Suprapubic skin (tissue), 4 donors: ENCODE data around the gene TMEM178A.
"Not testable (repeated sequence)": the region's sequence is repeated elsewhere in the genome, so short reads cannot be mapped to it uniquely, and the experiment has no call there.

Experiments used
- EP300 ChIP-seq: sonication (generic); formaldehyde crosslinking; IDR thresholded peaks from one replicate; pipeline ENCODE4 v1.6.1; 2017; ENCODE audit warnings: antibody characterized with exemption
- POLR2AphosphoS5 ChIP-seq, 3 donors: sonication (generic); formaldehyde crosslinking; IDR thresholded peaks; one replicate each; pipeline ENCODE4 v1.6.1; 2017; ENCODE audit warnings: antibody characterized with exemption in 3 of 3
- TF ChIP-seq, protein P1 (sequence below), 2 donors: fragments of 200-600 bp in 1 of 2; fragments of 450-650 bp in 1 of 2; sonication (generic) in 1 of 2; IDR thresholded peaks; one replicate each; pipeline ENCODE4 v1.5.1; 2016 to 2019; ENCODE audit warnings: antibody characterized with exemption in 2 of 2, mild to moderate bottlenecking in 1 of 2, moderate library complexity in 1 of 2

DNA sequence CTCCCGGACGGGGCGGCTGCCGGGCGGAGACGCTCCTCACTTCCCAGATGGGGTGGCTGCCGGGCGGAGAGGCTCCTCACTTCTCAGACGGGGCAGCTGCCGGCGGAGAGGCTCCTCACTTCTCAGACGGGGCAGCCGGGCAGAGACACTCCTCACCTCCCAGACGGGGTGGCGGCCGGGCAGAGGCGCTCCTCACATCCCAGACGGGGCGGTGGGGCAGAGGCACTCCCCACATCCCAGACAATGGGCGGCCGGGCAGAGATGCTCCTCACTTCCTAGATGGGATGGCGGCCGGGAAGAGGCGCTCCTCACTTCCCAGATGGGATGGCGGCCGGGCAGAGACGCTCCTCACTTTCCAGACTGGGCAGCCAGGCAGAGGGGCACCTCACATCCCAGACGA, 37.4 kb upstream of the TMEM178A start:
- TF ChIP-seq, protein P1, sequence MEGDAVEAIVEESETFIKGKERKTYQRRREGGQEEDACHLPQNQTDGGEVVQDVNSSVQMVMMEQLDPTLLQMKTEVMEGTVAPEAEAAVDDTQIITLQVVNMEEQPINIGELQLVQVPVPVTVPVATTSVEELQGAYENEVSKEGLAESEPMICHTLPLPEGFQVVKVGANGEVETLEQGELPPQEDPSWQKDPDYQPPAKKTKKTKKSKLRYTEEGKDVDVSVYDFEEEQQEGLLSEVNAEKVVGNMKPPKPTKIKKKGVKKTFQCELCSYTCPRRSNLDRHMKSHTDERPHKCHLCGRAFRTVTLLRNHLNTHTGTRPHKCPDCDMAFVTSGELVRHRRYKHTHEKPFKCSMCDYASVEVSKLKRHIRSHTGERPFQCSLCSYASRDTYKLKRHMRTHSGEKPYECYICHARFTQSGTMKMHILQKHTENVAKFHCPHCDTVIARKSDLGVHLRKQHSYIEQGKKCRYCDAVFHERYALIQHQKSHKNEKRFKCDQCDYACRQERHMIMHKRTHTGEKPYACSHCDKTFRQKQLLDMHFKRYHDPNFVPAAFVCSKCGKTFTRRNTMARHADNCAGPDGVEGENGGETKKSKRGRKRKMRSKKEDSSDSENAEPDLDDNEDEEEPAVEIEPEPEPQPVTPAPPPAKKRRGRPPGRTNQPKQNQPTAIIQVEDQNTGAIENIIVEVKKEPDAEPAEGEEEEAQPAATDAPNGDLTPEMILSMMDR (IDR thresholded peaks at IDR 0.05), result not testable (repeated sequence)
- TF ChIP-seq POLR2AphosphoS5 (IDR thresholded peaks at IDR 0.05); EP300: not testable (repeated sequence)
